AG20443 (cell line): ENCODE measurements around the gene SSH2.
"Not testable (repeated sequence)": the region's sequence is repeated elsewhere in the genome, so short reads cannot be mapped to it uniquely, and the experiment has no call there.

Source experiments
- DNase-seq: peaks from one replicate; pipeline ENCODE4 v3.0.0; 2012; ENCODE audit warnings: low spot score, mixed read lengths

The SSH2 gene

DNA sequence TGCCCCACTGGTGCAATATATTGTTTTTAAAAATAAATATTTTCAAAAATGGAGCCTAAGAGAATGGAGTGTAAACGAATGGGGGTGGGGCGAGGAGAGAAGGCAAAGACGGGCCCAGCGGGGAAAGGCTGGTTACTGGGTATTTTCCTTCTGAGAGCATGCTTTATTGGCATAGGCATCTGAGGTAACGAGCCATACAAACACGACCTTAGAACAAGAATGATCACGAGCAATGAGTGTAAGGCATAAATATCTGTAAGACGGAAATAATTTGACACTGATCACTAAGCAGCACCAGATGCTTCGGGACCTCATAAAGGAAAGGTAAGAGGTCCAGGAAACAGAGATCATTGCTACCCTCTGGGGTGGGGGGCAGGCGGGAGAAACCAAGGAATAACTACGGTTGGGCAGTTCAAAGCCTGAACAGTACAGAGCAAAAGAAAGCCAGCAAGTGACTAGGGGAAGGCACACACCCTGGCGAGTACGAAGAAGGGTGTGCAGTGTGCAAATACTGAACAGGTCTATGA lies 959 bp downstream of the SSH2 start:
- DNase-seq, result peak; percentile 24

DNA sequence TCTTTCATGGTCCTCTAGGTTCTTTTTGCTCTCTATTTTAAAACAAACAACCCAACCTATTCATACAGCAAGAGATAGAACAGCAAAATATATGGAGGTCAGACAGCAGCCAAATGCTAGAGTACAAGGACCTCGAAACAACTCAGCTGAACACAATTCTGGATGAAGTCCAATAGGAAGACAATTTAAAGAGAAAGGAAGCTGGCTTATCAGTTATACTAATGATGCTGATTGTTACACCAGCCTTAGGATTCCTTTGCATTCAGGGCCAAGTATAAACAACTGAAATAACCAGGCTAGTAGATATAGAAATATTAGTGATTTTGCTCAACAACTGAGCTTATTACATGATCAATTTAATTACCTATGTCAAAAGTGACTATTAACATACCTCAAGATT lies 2.5 kb downstream of the SSH2 start:
- no peak for DNase-seq

DNA sequence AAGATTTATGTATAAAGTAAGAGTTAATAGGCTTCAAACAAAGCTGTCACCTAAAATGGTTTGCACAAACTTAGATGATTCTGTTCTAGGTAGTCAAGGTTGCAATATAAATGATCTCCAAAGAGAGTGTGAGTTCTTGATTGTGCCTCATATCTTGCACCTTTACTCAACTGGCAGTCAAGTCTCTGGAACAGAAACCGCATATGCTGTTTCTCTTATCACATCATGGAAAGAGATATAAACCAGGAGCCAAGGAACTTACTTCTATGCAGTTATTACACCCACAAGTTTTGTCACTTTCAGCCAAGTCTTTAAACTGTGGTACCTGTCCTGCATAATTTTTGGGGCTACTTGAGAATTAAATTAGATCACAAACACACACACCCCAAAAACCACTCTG lies 5.2 kb downstream of the SSH2 start:
- DNase-seq, result no peak

DNA sequence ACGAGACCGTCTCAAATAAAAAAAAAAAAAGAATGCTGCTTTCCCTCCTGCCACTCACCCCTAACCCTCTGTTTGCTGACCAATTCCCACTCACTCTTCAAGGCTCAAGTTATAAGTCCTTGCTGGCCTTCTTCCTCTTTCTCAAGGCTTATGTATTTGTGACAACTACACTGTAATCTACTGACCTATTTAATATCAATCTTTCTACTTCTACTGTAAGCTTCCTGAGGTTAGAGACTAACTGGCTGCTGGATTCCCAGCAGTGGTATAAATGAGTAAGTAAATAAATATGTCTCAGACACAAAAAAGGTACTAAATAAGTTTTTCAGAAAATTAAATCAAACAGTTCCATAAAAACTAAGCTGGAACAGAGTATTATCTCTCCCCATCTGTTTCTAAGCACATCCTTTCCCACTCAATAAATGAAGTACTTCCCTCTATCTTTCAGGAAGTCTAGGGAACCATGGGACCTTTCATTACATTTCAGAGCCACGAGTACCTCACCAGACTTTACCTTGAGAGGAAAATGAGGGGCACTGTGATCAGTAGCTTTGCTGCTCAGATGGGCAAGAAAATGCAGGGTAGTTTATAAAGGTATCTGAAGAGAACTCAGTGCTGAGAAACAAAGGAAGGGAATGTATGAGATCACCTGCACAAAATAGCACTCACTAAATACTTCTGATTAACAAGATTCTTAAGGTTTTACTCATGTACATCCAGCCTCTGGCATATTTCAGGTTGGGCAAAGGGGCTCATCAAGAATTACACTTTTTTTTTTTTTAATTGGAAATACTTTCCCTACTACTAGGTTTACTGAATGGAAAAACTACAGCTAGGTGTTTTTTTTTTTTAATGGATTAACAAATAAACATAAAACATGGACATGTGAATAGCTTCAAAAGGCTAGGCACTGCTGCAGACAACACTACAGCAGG lies 10.8 kb downstream of the SSH2 start:
- DNase-seq, result peak; percentile 25

DNA sequence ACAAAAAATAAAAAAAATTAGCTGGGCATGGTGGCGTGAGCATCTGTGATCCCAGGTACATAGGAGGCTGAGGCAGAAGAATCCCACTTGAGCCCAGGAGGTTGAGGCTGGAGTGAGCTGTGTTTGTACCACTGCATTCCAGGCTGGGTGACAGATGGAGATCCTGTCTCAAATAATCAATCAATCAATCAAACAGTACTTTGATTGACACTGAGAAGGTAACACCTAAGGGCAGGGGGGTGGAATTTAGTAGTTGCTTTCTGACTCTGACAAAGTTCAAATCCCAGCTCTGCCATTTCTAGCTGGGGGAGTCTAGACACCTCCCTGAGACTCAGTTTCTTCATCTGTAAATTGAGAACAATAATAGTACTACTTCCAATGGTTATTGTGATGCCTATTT lies 12.0 kb downstream of the SSH2 start:
- DNase-seq, result no peak

DNA sequence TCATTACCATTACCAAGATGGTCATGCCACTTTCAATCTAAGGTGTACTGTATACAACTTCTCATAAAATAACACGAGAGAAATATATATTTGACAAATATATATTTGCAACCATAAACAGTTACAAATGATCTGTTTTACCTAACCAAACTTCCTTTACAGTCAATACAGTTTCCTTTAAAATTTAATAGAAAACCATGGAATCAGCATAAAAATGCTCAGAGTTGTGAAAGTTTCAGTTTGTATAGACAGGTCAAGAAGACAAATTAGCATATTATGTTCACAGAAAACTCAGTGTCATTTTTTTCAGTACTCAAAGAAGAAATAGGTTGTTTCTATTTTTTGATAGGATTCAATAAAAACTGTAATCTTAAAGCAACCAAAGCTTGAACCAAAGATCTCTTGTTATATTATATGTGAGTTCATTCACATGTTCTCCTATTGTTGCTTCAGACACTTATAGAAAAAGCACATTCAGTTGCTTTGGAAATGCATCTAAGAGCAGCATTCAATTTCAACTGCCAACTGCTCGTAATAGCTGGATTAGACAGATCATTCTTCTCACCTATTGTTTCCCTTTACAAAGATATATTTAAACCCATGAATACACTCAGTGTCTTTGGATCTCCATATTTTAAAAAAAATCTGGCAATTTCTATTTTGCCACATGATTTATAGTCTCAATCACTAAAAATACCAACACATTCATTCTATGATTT lies 15.1 kb downstream of the SSH2 start:
- DNase-seq, result no peak

DNA sequence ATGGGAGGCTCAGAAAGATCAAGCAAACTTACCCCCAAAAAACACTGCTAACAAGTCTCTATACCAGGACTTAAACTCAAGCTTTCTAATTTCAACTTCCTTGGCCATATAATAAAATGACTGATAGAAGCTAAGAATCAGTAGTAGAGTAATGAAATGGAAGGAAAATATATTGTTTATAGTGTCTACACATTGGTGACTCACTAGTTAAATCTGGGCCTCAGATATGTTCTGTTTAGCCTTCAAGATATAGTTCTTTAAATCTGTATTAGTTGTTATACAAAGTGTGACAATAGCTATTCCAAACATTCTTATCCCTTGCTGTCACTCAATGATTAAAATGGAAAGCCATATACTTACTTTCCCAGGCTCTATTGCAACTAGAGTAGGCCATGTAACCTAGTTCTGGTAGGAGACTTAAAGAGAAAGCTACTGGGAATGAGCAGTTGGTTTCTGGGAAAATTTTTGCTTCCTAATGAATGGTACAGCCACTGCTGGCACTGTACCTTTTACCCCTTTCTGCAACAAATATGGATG lies 18.3 kb downstream of the SSH2 start:
- no peak for DNase-seq

DNA sequence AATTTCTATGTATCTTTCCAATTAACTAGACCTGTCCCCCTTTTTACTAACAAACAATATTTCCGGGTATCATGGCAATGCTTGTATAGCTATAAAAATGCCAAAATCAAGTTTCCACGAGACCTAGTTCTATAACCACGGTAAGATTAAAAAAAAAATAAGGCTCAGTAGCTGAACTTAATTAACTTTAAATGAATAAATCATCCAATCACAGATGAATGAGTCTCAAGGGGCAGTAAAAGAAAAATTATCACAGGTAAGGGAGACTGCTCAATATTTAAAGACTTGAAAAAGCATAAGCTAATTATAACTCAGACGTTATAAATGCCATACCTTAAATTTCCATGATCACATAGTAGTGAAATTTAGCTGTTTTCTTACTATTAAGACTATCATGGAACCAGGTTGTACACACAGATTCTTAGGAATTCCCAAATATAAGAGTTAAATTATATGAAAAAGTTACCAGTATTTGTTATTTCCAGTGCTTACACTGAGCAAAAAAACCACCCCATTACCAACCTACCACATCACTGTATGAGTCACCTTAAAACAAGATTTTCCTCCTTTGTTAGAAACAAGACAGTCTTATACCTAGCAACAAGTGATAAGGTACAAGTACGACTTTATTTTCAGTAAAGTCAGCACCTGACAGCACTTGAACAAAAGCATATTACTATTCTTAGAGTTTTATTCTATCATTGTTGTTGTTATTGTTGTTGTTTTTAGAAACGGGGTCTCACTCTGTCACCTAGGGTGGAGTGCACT lies 20.6 kb downstream of the SSH2 start:
- no peak for DNase-seq

DNA sequence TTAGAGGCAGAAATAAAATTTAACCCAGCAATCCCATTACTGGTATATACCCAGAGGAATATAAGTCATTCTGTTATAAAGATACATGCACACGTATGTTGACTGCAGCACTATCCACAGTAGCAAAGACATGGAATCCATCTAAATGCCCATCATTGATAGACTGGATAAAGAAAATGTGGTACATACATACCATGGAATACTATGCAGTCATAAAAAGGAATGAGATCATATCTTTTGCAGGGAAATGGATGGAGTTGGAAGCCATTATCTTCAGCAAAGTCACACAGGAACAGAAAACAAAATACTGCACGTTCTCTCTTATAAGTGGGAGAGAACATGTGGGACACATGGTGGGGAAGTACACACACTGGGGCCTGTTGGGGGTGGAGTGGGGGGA lies 23.1 kb downstream of the SSH2 start:
- no peak for DNase-seq

DNA sequence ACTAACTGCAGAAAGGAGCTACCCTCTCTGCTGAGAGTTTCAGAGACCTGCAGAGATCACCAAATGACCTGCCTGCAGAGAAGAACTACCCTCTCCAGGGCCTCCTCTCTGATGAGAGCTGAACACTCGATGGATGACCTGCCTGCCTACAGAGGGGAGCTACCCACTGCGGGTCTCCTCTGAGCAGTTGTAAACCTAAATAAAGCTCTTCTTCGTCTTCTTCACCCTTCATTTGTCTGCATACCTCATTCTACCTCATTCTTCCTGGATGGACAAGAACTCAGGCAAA lies 24.2 kb downstream of the SSH2 start:
- no peak for DNase-seq

DNA sequence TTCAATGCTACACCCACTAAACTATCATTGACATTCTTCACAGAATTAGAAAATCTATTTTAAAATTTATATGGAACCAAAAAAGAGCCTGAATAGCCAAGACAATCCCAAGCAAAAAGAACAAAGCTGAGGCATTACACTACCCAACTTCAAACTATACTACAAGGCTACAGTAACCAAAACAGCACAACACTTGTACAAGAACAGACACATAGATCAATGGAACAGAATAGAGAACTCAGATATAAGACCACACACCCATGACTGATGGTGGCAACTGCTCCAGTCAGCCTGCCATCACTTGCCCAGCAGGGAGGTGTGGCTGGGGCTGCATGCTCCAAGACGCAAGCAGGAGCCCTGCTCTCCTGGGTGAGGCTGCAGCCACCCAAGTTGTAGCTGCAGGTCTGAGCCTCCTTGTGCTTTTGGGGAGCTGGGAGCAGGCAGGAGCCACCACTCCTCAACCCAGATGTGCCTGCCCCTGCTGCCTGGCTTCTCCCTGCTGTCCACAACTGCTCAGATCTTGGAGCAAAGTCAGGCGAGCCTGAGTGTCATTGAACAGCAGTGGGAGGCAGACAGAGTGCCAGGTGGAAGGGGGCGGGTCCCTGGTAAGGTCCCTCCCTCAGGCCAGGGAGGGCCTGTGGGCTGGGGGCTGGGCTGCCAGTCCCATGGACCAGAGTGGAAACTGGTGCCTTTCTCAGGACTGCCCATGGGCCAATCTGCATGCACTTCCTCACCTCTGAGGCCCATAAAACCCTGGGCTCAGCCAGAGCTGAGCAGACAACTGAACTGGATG lies 24.7 kb downstream of the SSH2 start:
- no peak for DNase-seq

DNA sequence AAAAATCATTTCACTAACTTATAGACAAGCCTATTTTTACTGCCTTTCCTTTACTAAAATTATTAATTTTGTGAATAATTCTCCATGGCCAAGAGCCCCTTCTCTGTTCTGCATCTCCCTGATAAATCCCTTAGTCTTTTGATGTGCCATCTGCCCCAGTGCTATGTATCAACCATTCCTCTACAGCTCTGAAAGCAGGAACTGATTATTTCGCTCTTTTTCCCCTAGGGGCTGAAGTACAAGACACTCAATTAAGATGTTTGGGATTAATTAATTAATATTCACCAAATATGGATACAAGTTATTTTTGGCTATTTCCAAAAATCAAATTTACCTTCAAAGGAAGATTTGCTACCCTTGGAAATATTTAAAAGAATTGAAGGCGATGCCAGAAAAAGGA lies 26.6 kb downstream of the SSH2 start:
- no peak for DNase-seq

DNA sequence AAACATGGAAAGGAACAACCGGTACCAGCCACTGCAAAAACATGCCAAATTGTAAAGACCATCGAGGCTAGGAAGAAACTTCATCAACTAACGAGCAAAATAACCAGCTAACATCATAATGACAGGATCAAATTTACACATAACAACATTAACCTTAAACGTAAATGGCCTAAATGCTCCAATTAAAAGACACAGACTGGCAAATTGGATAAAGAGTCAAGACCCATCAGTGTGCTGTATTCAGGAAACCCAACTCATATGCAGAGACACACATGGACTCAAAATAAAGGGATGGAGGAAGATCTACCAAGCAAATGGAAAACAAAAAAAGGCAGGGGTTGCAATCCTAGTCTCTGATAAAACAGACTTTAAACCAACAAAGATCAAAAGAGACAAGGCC lies 32.9 kb downstream of the SSH2 start:
- not testable (repeated sequence) for DNase-seq

DNA sequence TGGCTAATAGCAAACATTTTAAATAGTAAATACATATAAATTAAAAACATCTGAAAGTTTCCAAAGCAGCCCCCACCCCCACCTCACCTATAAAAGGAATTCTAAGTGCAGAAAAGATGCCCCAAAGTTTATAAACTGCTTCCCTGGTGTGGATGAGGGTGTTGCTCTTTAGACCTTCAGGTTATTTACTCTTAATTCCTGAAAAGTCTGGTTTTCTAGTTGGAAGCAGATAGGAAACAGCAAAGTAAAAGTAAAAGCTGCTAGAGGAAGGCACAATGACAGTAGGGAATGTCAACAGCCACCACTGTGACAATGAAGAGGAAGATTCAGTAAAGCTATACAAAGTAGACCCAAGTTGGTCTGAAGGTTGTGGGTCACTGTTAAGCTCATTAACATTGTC lies 37.8 kb downstream of the SSH2 start:
- no peak for DNase-seq

DNA sequence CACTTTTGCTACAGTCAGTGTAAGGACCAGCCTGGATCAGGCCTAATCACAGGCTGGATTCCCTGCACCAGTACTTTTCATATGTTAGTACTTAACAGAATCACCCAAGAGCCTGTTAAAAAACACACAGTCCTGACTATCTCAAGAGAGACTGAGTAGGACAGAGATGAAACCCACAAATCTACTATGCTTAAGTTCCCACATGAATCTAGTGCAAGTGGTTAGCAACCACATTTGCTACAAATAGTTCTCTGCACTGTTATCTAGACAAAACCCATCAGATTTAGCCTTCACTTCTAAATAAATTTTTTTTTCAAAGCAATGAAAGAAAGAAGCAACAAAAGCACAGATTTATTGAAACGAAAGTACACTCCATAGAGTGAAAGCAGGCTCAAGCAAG lies 38.9 kb downstream of the SSH2 start:
- no peak for DNase-seq

DNA sequence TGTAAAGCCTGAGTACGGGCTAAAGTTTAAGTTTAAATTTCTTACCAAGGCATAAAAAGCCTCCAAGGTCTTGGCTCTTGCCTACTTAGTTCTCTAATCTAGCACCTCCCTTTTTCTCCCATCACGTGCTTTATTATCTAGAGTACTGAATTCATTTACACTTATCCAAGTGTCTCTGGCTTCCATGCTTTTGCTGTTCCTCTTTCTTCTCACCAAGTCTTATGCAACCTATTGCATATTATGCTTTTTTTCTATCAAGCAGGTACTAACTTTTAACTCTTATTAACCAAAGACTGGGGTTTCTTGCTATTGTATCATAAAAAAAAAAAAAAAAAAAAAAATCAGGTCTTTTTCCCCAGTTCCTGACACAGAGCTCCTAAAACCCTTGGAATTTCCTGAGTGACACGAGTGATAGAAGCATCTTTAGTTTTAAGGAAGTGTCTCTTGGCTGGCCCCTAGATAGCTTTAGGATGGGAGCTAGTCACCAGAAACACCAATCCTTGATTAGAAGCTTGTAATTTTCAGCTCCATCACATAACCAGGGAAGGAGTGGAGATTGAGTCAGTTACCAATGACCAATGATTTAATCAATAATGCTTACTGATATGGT lies 44.9 kb downstream of the SSH2 start:
- DNase-seq, result no peak

DNA sequence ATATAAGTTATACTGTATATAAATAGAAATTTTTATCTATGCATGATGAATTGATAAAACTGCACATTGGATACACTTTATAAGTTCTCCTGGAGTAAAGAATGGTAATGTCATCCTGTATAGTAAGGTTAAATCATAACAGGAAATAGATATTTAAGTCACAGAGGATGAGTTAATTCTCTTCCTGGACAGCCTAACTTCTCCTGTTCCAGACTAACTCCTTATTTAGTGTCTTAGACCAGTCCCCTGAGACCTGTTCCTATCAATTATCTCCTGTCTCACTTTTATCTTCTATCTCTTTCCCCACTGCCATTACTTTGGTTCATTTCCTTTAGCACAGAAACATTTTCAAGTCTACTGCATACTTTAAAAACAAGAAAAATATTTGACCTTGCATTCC lies 46.5 kb downstream of the SSH2 start:
- no peak for DNase-seq

DNA sequence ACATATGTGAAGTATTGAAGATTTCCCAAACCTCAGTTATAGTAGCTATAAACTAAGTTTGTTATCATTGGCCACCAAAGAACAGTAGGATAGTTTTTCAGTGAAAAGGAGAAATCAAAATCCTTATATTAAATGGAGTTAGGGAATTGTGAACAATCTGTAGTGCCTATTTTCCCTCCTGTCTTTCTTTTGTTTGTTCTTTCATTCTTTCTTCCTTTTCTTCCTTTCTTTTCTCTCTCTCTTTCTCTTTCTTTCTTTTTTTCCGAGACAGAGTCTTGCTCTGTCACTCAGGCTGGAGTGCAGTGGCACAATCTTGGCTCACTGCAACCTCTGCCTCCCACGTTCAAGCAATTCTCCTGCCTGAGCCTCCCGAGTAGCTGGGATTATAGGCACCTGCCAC lies 48.8 kb downstream of the SSH2 start:
- no peak for DNase-seq

DNA sequence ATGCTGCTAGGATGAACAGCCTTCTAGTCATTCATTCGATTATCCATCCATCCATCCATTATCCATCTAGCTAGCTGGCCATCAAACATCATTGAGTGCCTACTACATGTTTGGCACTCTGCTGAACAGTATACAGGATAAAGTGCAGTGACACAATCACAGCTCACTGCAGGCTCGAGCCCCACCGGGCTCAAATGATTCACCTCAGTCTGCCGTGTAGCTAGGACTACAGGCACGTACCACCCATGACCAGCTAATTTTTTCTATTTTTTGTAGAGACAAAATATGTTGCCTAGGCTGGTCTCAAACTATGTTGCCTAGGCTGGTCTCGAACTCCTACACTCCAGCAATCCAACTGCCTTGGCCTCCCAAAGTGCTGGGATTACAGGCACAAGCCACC lies 50.0 kb downstream of the SSH2 start:
- no peak for DNase-seq

DNA sequence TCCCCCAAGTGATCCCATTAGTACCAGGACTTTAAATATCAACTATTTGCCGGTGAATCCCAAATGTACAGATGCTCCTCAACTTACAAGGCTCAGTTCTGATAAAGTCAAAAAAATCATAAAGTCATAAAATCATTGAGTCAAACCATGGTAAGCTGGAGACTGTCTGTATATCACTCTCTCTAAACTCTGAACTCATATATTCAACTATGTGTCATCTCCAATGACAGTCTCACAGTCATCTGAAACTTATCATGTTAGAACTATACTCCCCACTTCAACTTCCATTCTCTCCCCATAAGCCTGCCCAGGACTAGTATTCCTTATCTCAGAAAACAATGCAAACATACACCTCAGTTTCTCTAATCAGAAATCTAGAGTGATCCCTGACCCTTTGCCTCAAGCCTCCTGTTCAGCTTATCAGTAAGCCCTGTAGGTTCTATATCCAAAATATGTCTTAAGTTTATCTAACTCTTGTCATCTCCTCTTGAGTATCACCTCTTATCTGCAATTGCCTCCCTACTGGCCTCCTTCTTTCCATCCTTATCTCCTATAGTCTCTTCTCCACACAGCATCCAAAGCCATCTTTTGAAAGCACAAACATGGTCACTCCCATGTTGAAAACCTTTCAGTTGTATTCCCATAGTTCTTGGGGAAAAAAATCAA lies 55.0 kb downstream of the SSH2 start:
- DNase-seq, result no peak

DNA sequence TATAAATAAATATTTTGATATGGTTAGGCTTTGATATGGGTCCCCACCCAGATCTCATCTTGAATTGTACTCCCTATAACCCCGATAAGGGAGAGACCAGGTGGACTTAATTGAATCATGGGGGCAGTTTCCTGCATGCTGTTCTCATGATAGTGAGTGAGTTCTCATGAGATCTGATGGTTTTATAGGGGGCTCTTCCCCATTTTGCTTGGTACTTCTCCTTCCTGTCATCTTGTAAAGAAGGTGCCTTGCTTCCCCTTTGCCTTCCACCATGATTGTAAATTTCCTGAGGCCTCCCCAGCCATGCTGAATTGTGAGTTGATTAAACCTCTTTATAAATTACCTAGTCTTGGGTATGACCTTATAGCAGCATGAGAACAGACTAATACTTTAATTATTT lies 55.7 kb downstream of the SSH2 start:
- DNase-seq, result not testable (repeated sequence)
